NB4 (cell line): ENCODE data around the gene ZNF609.

Experiments
- CTCF ChIP-seq: IDR thresholded peaks from one replicate; pipeline ENCODE4 v1.5.1; 2012; ENCODE audit warnings: low read depth, low read length
- MAX ChIP-seq: IDR thresholded peaks from 2 replicates; pipeline ENCODE4 v1.6.1; 2011; ENCODE audit warnings: low read depth, low read length
- POLR2A ChIP-seq: IDR thresholded peaks from 2 replicates; pipeline ENCODE4 v1.6.1; 2011; ENCODE audit warnings: mild to moderate bottlenecking; ENCODE audit not compliant: insufficient read length; ENCODE audit errors: extremely low read depth

- TF ChIP-seq CTCF (no peak), MAX (no peak), POLR2A (no peak)
These were observed 114.1 kb downstream of the ZNF609 start for GRCh38 chr15:64574301-64575017.
